HepG2 (cell line): ENCODE data around the gene DMAC1. TPM values are rescaled to one million over a fixed set of nuclear protein-coding genes. Genes with fewer than 3 reads are reported as not detected.

Experiments used
- ATAC-seq: fragments of 200-7000 bp; cut with Tn5 transposase; 3 replicates; pipeline ENCODE4 v1.9.1; 2020; ENCODE audit warnings: mild to moderate bottlenecking, moderate library complexity
- BruUV-seq: library from RNA; stranded (reverse); fragments of 400-500 nt; replicated peaks from 2 replicates; lab custom pipeline; 2021; lab: Mats Ljungman, UMichigan
- CTCF ChIA-PET: fragments of 300-600 bp; formaldehyde crosslinking; extraction: SDS; loops from one replicate; lab custom pipeline; 2021; ENCODE audit warnings: low total read pairs, inconsistent platforms, low intra/inter-chr PET ratio; lab: Yijun Ruan, JAX
- POLR2A ChIA-PET: fragments of 350-600 bp; sonication (Branson Sonifier 250); formaldehyde crosslinking; loops from one replicate; lab custom pipeline; 2020; ENCODE audit warnings: antibody characterized with exemption, inconsistent platforms; lab: Yijun Ruan, JAX
- DNase-seq: peaks from one replicate; pipeline ENCODE4 v3.0.0-alpha.2; 2015; ENCODE audit warnings: low spot score
- FAIRE-seq: peaks from 3 replicates; lab custom pipeline; 2011; peaks lifted over from hg19 to GRCh38; lab: Jason Lieb, UNC
- H2AFZ ChIP-seq: one replicate; pipeline ENCODE4 v1.6.1; 2011; ENCODE audit warnings: low read length, inconsistent platforms
- H3K27ac ChIP-seq: fragments of 300-600 bp; 3 replicates; pipeline ENCODE4 v1.8.0; 2011; ENCODE audit warnings: mixed run types, mild to moderate bottlenecking, mixed read lengths, low read length, inconsistent platforms; ENCODE audit not compliant: insufficient read depth; ENCODE audit errors: extremely low read length
- H3K27me3 ChIP-seq, 2 experiments: fragments of 200-600 bp in 1 of 2; 2 replicates in 1 of 2; 3 replicates in 1 of 2; pipeline versions ENCODE4 v1.6.0 to v1.8.0; 2011; ENCODE audit warnings: low read length in 2 of 2, mild to moderate bottlenecking in 2 of 2, moderate library complexity in 2 of 2, inconsistent platforms in 1 of 2; ENCODE audit not compliant: insufficient read depth in 2 of 2, control insufficient read depth in 1 of 2
- H3K36me3 ChIP-seq, 2 experiments: fragments of 200-600 bp in 1 of 2; replicated peaks in 1 of 2; 2 replicates in 1 of 2; 3 replicates in 1 of 2; pipeline versions ENCODE4 v1.5.1 to v1.8.0; 2011; ENCODE audit warnings: low read length in 2 of 2, inconsistent platforms in 1 of 2; ENCODE audit not compliant: insufficient read depth in 2 of 2, control insufficient read depth in 1 of 2
- H3K4me1 ChIP-seq: 2 replicates; pipeline ENCODE4 v1.5.1; 2012; ENCODE audit warnings: low read length, inconsistent platforms; ENCODE audit not compliant: insufficient read depth
- H3K4me2 ChIP-seq: 2 replicates; pipeline ENCODE4 v1.6.0; 2011; ENCODE audit warnings: low read depth, low read length, inconsistent platforms
- H3K4me3 ChIP-seq, 3 experiments: fragments of 200-600 bp in 1 of 3; sonication (generic), shearing (Covaris generic) in 1 of 3; replicated peaks in 1 of 3; 2 replicates each; pipeline ENCODE4 v1.5.1; 2011 to 2016; ENCODE audit warnings: low read length in 3 of 3, inconsistent platforms in 2 of 3, low read depth in 2 of 3, mild to moderate bottlenecking in 2 of 3, control low read depth in 1 of 3, mixed read lengths in 1 of 3; ENCODE audit not compliant: insufficient read depth in 1 of 3
- H3K79me2 ChIP-seq: one replicate; pipeline ENCODE4 v1.6.1; 2011; ENCODE audit warnings: low read length, inconsistent platforms; ENCODE audit not compliant: insufficient read depth
- H3K9ac ChIP-seq: 2 replicates; pipeline ENCODE4 v1.6.0; 2011; ENCODE audit warnings: mild to moderate bottlenecking, low read depth, low read length, inconsistent platforms; ENCODE audit not compliant: insufficient read depth
- H3K9me3 ChIP-seq: 2 replicates; pipeline ENCODE4 v1.5.1; 2012; ENCODE audit warnings: mild to moderate bottlenecking, low read length
- H4K20me1 ChIP-seq: 2 replicates; pipeline ENCODE4 v1.6.0; 2011; ENCODE audit warnings: inconsistent platforms, mild to moderate bottlenecking, low read length, moderate library complexity; ENCODE audit not compliant: insufficient read depth
- AKAP8 ChIP-seq: sonication (generic); formaldehyde crosslinking; IDR thresholded peaks from 2 replicates; pipeline ENCODE4 v1.5.1; 2020; ENCODE audit warnings: mild to moderate bottlenecking, missing genetic modification reagents
- ATM ChIP-seq: fragments of 450-650 bp; IDR thresholded peaks from 2 replicates; pipeline ENCODE4 v1.7.1; 2017; ENCODE audit warnings: mild to moderate bottlenecking, borderline replicate concordance
- CENPT ChIP-seq: sonication (generic); formaldehyde crosslinking; IDR thresholded peaks from 2 replicates; pipeline ENCODE4 v1.8.0; 2022; ENCODE audit warnings: low read depth, mild to moderate bottlenecking, moderate library complexity, missing genetic modification reagents
- CREM ChIP-seq, 2 experiments: sonication (generic) in 1 of 2; formaldehyde crosslinking in 1 of 2; IDR thresholded peaks; 2 replicates each; pipeline versions ENCODE4 v1.4.0 to v1.6.1; 2016 to 2020; ENCODE audit warnings: antibody characterized with exemption in 1 of 2, mild to moderate bottlenecking in 1 of 2, missing genetic modification reagents in 1 of 2
- DPF2 ChIP-seq: sonication (generic); formaldehyde crosslinking; IDR thresholded peaks from 2 replicates; pipeline ENCODE4 v1.4.0; 2020; ENCODE audit warnings: mild to moderate bottlenecking, low read depth, missing genetic modification reagents, borderline replicate concordance
- HDAC6 ChIP-seq: fragments of 200-600 bp; sonication (generic); IDR thresholded peaks from 2 replicates; pipeline ENCODE4 v1.7.0; 2017; ENCODE audit warnings: mild to moderate bottlenecking, antibody characterized with exemption, low read length, low read depth
- NFE2L2 ChIP-seq: fragments of 150-350 bp; IDR thresholded peaks from 2 replicates; pipeline ENCODE4 v1.6.1; 2014; ENCODE audit warnings: low read length
- SNAPC2 ChIP-seq: sonication (generic); formaldehyde crosslinking; IDR thresholded peaks from 2 replicates; pipeline ENCODE4 v1.8.1; 2022; ENCODE audit warnings: mild to moderate bottlenecking, missing genetic modification reagents
- ZBTB7A ChIP-seq: sonication (generic); formaldehyde crosslinking; IDR thresholded peaks from 2 replicates; pipeline ENCODE4 v1.8.0; 2022; ENCODE audit warnings: mild to moderate bottlenecking, missing genetic modification reagents
- ZNF296 ChIP-seq: sonication (generic); formaldehyde crosslinking; conservative IDR thresholded peaks from 2 replicates; pipeline ENCODE4 v1.5.0; 2020; ENCODE audit warnings: mild to moderate bottlenecking, missing genetic modification reagents
- ZNF629 ChIP-seq: sonication (generic); formaldehyde crosslinking; conservative IDR thresholded peaks from 2 replicates; pipeline ENCODE4 v1.5.0; 2020; ENCODE audit warnings: missing genetic modification reagents
- WGBS: methylation state at CpG from one replicate; pipeline ENCODE4 v1.1.6; 2017; ENCODE audit warnings: low lambda C conversion rate; 5-methylcytosine and 5-hydroxymethylcytosine counted together
- in situ Hi-C: cut with HindIII; loops from 2 replicates; pipeline ENCODE4 v1.10.0; 2017; ENCODE audit warnings: low pct_unique_long_range_greater_than_20kb; ENCODE audit not compliant: extremely low pct_ligation_motif_present
- intact Hi-C: fragments of 100-400 bp; cut with micrococcal nuclease; formaldehyde crosslinking; loops from one replicate; pipeline ENCODE4 v1.10.0; 2022; ENCODE audit not compliant: unreplicated experiment
- polyA plus RNA-seq, 8 experiments: library from polyadenylated mRNA; depleted of rRNA in 3 of 8; stranded (reverse) in 7 of 8; unstranded in 1 of 8; fragments of >200 nt; fragmentation: Illumina TruSeq in 4 of 8; extraction: Trizol in 4 of 8; gene quantifications; 2 replicates each; pipeline versions ENCODE4 v1.2.1 to v1.2.3, GENCODE V29; 2011 to 2016; ENCODE audit warnings: low read depth in 4 of 8, missing spikeins in 1 of 8, mixed read lengths in 1 of 8; ENCODE audit not compliant: insufficient read depth in 1 of 8
- total RNA-seq, 5 experiments: library from RNA; depleted of rRNA; stranded (reverse); fragments of >200 nt; fragmentation: Illumina TruSeq; extraction: Trizol; gene quantifications; 2 replicates each; pipeline ENCODE4 v1.2.3, GENCODE V29; 2016; ENCODE audit warnings: low read depth in 1 of 5
- TF ChIP-seq, protein P1 (sequence below): sonication (generic); formaldehyde crosslinking; IDR thresholded peaks from 2 replicates; pipeline ENCODE4 v1.8.0; 2022; ENCODE audit warnings: missing genetic modification reagents, mild to moderate bottlenecking, borderline replicate concordance
- TF ChIP-seq, protein P2 (sequence below): sonication (generic); formaldehyde crosslinking; IDR thresholded peaks from 2 replicates; pipeline ENCODE4 v1.8.1; 2022; ENCODE audit warnings: mild to moderate bottlenecking, missing genetic modification reagents
- TF ChIP-seq, protein P3 (sequence below): IDR thresholded peaks from 2 replicates; pipeline ENCODE4 v1.6.1; 2016; ENCODE audit warnings: mild to moderate bottlenecking, missing biosample characterization, missing genetic modification reagents
- TF ChIP-seq, protein P4 (sequence below): sonication (generic); formaldehyde crosslinking; IDR thresholded peaks from 2 replicates; pipeline ENCODE4 v1.4.0; 2020; ENCODE audit warnings: mild to moderate bottlenecking, missing genetic modification reagents

DMAC1 gene
- total and polyA plus RNA-seq, 2 of the 13 experiments (the other 11 are each of a cell fraction or from before 2014, with no cell fraction given), result 44.3 to 72.9 TPM

DNA sequence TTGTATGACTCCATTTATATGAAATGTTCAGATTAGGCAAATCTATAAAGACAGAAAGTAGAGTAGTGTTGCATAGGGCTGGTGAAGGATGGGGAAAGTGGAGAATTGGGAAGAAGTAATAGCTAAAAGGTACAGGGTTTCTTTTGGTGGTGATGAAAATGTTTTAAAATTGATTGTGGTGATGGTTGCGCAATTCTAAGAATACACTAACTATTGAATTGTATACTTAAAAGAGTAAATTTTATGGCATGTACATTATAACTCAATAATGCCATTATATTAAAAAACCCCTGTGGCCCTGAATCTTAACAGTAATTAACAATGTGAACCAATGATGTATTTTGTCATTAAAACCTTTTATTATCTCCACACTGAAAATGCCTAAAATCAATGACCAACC is 20.4 kb upstream of the DMAC1 start:
- no peak for FAIRE-seq
- Histone ChIP-seq H3K9me3 (no peaks in the 10 kb centered on the region), H3K27me3 (no peaks in the 10 kb centered on the region), H3K36me3 (no peaks in the 10 kb centered on the region), H3K4me1 (no peaks in the 10 kb centered on the region), H3K9ac (no peak overlapping the region), H2AFZ (no peak overlapping the region), H3K27ac (no peak overlapping the region), H4K20me1 (no peaks in the 10 kb centered on the region), H3K4me3 (no peak overlapping the region), H3K79me2 (no peaks in the 10 kb centered on the region), H3K4me2 (no peak overlapping the region)
- intact Hi-C loops (no loop called here), in situ Hi-C loops (no loop called here)
- no peak for ATAC-seq
- ChIA-PET CTCF (no interaction called here), POLR2A (no interaction called here)
- DNase-seq, result no peak
- WGBS, result 0% methylated on average over 1 of the region's 1 CpG
- no TSS peak for BruUV-seq
- TF ChIP-seq, protein P1, sequence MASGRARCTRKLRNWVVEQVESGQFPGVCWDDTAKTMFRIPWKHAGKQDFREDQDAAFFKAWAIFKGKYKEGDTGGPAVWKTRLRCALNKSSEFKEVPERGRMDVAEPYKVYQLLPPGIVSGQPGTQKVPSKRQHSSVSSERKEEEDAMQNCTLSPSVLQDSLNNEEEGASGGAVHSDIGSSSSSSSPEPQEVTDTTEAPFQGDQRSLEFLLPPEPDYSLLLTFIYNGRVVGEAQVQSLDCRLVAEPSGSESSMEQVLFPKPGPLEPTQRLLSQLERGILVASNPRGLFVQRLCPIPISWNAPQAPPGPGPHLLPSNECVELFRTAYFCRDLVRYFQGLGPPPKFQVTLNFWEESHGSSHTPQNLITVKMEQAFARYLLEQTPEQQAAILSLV, result no peak
- TF ChIP-seq CREM (IDR thresholded peaks at IDR 0.05) (no peak), CREM (CRISPR knock-in tag; IDR thresholded peaks at IDR 0.05) (no peak), ATM (no peak), CENPT (CRISPR knock-in tag) (no peak), ZNF296 (CRISPR knock-in tag) (no peak), DPF2 (CRISPR knock-in tag) (no peak), SNAPC2 (CRISPR knock-in tag) (no peak), HDAC6 (no peak), ZNF629 (CRISPR knock-in tag) (no peak), ZBTB7A (no peak), NFE2L2 (no peak), AKAP8 (no peak)
- TF ChIP-seq, protein P2, sequence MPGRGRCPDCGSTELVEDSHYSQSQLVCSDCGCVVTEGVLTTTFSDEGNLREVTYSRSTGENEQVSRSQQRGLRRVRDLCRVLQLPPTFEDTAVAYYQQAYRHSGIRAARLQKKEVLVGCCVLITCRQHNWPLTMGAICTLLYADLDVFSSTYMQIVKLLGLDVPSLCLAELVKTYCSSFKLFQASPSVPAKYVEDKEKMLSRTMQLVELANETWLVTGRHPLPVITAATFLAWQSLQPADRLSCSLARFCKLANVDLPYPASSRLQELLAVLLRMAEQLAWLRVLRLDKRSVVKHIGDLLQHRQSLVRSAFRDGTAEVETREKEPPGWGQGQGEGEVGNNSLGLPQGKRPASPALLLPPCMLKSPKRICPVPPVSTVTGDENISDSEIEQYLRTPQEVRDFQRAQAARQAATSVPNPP (CRISPR knock-in tag), result no peak
- TF ChIP-seq, protein P3, sequence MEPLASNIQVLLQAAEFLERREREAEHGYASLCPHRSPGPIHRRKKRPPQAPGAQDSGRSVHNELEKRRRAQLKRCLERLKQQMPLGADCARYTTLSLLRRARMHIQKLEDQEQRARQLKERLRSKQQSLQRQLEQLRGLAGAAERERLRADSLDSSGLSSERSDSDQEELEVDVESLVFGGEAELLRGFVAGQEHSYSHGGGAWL, result no peak
- TF ChIP-seq, protein P4, sequence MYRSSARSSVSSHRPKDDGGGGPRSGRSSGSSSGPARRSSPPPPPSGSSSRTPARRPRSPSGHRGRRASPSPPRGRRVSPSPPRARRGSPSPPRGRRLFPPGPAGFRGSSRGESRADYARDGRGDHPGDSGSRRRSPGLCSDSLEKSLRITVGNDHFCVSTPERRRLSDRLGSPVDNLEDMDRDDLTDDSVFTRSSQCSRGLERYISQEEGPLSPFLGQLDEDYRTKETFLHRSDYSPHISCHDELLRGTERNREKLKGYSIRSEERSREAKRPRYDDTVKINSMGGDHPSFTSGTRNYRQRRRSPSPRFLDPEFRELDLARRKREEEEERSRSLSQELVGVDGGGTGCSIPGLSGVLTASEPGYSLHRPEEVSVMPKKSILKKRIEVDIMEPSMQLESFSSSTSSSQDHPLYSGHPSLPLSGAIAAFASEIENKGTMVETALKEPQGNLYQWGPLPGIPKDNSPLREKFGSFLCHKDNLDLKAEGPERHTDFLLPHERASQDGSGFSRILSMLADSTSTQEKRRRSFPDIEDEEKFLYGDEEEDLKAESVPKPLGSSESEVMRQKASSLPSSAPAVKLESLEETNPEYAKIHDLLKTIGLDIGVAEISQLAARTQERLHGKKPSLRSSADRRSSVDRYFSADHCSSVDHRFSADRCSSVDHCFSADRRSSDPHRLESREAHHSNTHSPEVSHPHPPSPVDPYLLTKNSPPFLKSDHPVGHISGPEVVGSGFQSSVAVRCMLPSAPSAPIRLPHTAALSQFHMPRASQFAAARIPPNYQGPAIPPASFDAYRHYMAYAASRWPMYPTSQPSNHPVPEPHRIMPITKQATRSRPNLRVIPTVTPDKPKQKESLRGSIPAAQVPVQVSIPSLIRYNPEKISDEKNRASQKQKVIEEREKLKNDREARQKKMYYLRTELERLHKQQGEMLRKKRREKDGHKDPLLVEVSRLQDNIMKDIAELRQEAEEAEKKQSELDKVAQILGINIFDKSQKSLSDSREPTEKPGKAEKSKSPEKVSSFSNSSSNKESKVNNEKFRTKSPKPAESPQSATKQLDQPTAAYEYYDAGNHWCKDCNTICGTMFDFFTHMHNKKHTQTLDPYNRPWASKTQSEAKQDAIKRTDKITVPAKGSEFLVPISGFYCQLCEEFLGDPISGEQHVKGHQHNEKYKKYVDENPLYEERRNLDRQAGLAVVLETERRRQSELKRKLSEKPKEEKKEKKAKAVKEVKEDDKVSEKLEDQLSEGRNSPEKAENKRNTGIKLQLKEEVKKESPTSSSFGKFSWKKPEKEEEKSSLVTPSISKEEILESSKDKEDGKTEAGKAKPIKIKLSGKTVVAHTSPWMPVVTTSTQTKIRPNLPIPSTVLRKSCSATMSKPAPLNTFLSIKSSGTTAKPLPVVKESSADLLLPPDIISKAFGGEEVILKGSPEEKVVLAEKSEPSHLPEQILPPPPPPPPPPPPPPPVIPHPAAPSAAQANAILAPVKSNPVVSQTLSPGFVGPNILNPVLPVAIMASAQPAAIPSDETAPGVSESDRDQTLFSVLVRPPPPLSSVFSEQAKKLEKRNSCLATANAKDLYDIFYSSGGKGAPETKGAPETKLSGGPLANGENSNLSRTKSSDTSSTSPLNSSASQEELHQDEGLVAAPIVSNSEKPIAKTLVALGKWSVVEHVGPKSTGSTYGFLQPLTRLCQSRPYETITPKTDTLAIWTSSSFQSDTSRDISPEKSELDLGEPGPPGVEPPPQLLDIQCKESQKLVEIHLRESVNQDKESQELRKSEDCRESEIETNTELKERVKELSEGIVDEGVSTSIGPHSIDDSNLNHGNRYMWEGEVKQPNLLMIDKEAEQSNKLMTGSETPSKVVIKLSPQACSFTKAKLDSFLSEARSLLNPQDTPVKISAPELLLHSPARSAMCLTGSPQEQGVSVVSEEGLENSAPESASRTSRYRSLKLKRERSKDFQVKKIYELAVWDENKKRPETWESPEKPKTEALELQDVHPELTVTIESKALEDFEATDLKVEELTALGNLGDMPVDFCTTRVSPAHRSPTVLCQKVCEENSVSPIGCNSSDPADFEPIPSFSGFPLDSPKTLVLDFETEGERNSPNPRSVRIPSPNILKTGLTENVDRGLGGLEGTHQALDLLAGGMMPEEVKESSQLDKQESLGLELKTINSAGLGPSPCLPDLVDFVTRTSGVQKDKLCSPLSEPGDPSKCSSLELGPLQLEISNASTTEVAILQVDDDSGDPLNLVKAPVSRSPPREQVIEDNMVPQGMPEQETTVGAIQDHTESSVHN (CRISPR knock-in tag), result no peak
